Gastroesophageal sphincter (tissue), 4 donors: ENCODE measurements around the gene DENND5B. TPM values are rescaled to one million over a fixed set of nuclear protein-coding genes. Genes with fewer than 3 reads are reported as not detected.
"Not testable (repeated sequence)": the region's sequence is repeated elsewhere in the genome, so short reads cannot be mapped to it uniquely, and the experiment has no call there.

ENCODE experiments used
- ATAC-seq: fragments of 150-250 bp; one replicate; pipeline ENCODE4 v1.9.1; 2016; ENCODE audit warnings: mild to moderate bottlenecking, moderate library complexity
- H3K27ac ChIP-seq, 4 donors: fragments of 200-600 bp; sonication (generic) in 3 of 4; 1 replicate in 3 of 4; 2 replicates in 1 of 4; pipeline ENCODE4 v1.5.1; 2016 to 2019
- H3K27me3 ChIP-seq: fragments of 200-600 bp; sonication (generic); one replicate; pipeline ENCODE4 v1.5.1; 2019
- H3K36me3 ChIP-seq, 2 donors: fragments of 200-600 bp; sonication (generic); one replicate each; pipeline ENCODE4 v1.5.1; 2019; ENCODE audit warnings: control low read depth in 1 of 2
- H3K4me1 ChIP-seq, 3 donors: fragments of 200-600 bp; sonication (generic); 1 replicate in 2 of 3; 2 replicates in 1 of 3; pipeline ENCODE4 v1.5.1; 2016 to 2019; ENCODE audit warnings: control low read depth in 2 of 3
- H3K4me3 ChIP-seq, 2 donors: fragments of 200-600 bp; sonication (generic); one replicate each; pipeline ENCODE4 v1.5.1; 2019; ENCODE audit warnings: mild to moderate bottlenecking in 1 of 2, moderate library complexity in 1 of 2
- H3K9me3 ChIP-seq, 3 donors: fragments of 200-600 bp; sonication (generic); one replicate each; pipeline ENCODE4 v1.5.1; 2017 to 2019; ENCODE audit warnings: control low read depth in 2 of 3
- EP300 ChIP-seq: sonication (generic); formaldehyde crosslinking; IDR thresholded peaks from one replicate; pipeline ENCODE4 v1.6.1; 2017; ENCODE audit warnings: antibody characterized with exemption, mild to moderate bottlenecking
- POLR2A ChIP-seq, 2 donors: fragments of 450-650 bp; IDR thresholded peaks; one replicate each; pipeline ENCODE4 v1.6.1; 2017; ENCODE audit warnings: antibody characterized with exemption in 2 of 2, mild to moderate bottlenecking in 2 of 2, moderate library complexity in 1 of 2
- POLR2AphosphoS5 ChIP-seq: sonication (generic); formaldehyde crosslinking; IDR thresholded peaks from one replicate; pipeline ENCODE4 v1.6.1; 2017; ENCODE audit warnings: antibody characterized with exemption
- WGBS, 2 donors: methylation state at CpG; one replicate each; pipeline ENCODE4 v1.1.5; 2018; ENCODE audit warnings: low coverage in 1 of 2; 5-methylcytosine and 5-hydroxymethylcytosine counted together
- total RNA-seq, 4 donors: library from RNA; depleted of rRNA; stranded (reverse); fragments of >200 nt; gene quantifications; one replicate each; pipeline ENCODE4 v1.1.0, GENCODE V29; 2016
- TF ChIP-seq, protein P1 (sequence below), 4 experiments: fragments of 200-600 bp in 2 of 4; fragments of 450-650 bp in 2 of 4; sonication (generic) in 1 of 4; IDR thresholded peaks; one replicate each; pipeline ENCODE4 v1.5.1; 2017 to 2019; ENCODE audit warnings: antibody characterized with exemption in 4 of 4, mild to moderate bottlenecking in 2 of 4, moderate library complexity in 2 of 4

DENND5B gene
- total RNA-seq, 4 donors from 2014 or later: 14.7 to 40.8 (median 17.7) TPM

GRCh38 chr12:31407562-31407961 lies 183.4 kb downstream of the DENND5B start:
- no peak for ATAC-seq
- no peaks in the 10 kb centered on the region for H3K9me3 ChIP-seq
- H3K4me1 ChIP-seq: no peaks in the 10 kb centered on the region
- 69 to 88% methylated on average over 1 of the region's 1 CpG for WGBS, 2 donors
- TF ChIP-seq, protein P1, sequence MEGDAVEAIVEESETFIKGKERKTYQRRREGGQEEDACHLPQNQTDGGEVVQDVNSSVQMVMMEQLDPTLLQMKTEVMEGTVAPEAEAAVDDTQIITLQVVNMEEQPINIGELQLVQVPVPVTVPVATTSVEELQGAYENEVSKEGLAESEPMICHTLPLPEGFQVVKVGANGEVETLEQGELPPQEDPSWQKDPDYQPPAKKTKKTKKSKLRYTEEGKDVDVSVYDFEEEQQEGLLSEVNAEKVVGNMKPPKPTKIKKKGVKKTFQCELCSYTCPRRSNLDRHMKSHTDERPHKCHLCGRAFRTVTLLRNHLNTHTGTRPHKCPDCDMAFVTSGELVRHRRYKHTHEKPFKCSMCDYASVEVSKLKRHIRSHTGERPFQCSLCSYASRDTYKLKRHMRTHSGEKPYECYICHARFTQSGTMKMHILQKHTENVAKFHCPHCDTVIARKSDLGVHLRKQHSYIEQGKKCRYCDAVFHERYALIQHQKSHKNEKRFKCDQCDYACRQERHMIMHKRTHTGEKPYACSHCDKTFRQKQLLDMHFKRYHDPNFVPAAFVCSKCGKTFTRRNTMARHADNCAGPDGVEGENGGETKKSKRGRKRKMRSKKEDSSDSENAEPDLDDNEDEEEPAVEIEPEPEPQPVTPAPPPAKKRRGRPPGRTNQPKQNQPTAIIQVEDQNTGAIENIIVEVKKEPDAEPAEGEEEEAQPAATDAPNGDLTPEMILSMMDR (IDR thresholded peaks at IDR 0.05): no peak
- no peak for TF ChIP-seq POLR2AphosphoS5
- TF ChIP-seq EP300: no peak
- no peak overlapping the region for H3K4me3 ChIP-seq
- H3K36me3 ChIP-seq: peaks cover 0 to 24% of the 10 kb centered on the region in 2 donors
- no peak overlapping the region for H3K27ac ChIP-seq
- H3K27me3 ChIP-seq: no peaks in the 10 kb centered on the region

DNA sequence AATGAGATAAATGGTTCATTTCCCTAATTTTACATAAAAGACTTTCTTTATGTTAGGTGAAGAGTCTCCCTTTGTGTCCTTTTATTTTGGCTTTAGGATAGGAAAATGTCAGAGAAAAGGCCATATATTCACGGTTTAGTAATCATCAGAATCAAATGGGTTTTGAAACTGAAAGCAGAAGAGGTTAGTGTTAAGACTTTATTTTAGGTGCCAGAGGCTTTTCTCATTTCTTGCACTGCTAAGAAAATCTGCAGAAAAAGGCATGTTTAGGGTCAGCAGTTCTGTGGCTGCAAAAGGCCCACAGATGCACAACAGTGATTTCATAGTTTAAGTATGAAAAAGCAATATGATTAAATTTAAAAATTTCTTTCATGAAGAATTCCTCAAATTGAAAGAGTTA lies 184.6 kb downstream of the DENND5B start:
- WGBS, 2 donors: 63 to 71% methylated on average over 1 of the region's 1 CpG
- H3K27ac ChIP-seq: no peak overlapping the region
- H3K36me3 ChIP-seq: peaks cover 0 to 27% of the 10 kb centered on the region in 2 donors
- no peaks in the 10 kb centered on the region for H3K4me1 ChIP-seq
- no peak for TF ChIP-seq POLR2A (IDR thresholded peaks at IDR 0.05)
- TF ChIP-seq, protein P1 (IDR thresholded peaks at IDR 0.05): no peak
- TF ChIP-seq EP300: no peak
- no peak for TF ChIP-seq POLR2AphosphoS5
- no peaks in the 10 kb centered on the region for H3K9me3 ChIP-seq
- H3K4me3 ChIP-seq: no peak overlapping the region
- no peak for ATAC-seq
- no peaks in the 10 kb centered on the region for H3K27me3 ChIP-seq

GRCh38 chr12:31405021-31405420 lies 185.9 kb downstream of the DENND5B start:
- H3K4me1 ChIP-seq: no peaks in the 10 kb centered on the region
- 94 to 96% methylated on average over 5 to 6 of the region's 8 CpGs for WGBS, 2 donors
- H3K36me3 ChIP-seq: peaks cover 0 to 40% of the 10 kb centered on the region in 2 donors
- H3K9me3 ChIP-seq: no peaks in the 10 kb centered on the region
- TF ChIP-seq, protein P1 (IDR thresholded peaks at IDR 0.05): no peak
- no peak for TF ChIP-seq EP300
- no peak for TF ChIP-seq POLR2AphosphoS5
- no peak for TF ChIP-seq POLR2A (IDR thresholded peaks at IDR 0.05)
- H3K27ac ChIP-seq: no peak overlapping the region
- H3K27me3 ChIP-seq: no peaks in the 10 kb centered on the region
- no peak overlapping the region for H3K4me3 ChIP-seq
- ATAC-seq: no peak

DNA sequence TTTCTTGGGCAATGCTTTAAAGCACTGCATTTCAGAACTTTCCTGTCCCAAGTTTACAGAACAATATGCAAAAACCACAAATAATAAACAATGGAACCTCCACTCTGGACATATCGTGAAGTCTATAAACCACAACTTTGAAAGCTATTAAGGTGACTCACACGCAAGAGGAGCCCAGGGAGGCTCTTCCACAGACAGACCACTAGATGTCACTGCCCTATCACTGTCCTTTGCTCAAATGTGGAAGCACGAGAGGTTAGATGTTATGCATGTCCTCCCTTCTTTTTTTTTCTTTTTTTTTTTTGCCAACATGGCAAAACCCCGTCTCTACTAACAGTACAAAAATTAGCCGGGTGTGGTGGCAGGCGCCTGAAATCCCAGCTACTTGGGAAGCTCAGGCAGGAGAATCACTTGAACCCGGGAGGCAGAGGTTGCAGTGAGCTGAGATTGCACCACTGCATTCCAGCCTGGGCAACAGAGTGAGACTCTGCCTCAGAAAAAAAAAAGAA lies 187.8 kb downstream of the DENND5B start:
- H3K27me3 ChIP-seq, H3K4me1 ChIP-seq, H3K27ac ChIP-seq, H3K4me3 ChIP-seq, H3K9me3 ChIP-seq: not testable (repeated sequence)
- H3K36me3 ChIP-seq: peaks cover 0 to 48% of the 10 kb centered on the region in 2 donors
- WGBS, 2 donors: 0 to 14% methylated on average over 3 to 6 of the region's 7 CpGs
- TF ChIP-seq, protein P1 (IDR thresholded peaks at IDR 0.05): peak; percentile 72 to 90 (median 86)
- peak; percentile 53 for TF ChIP-seq POLR2AphosphoS5
- peak; percentile 93 for ATAC-seq

- Histone ChIP-seq H3K36me3 (peaks cover 0 to 86% of the 10 kb centered on the region in 2 donors), H3K9me3 (no peaks in the 10 kb centered on the region), H3K27ac (no peak overlapping the region), H3K4me3 (no peak overlapping the region), H3K4me1 (no peaks in the 10 kb centered on the region), H3K27me3 (no peaks in the 10 kb centered on the region)
- TF ChIP-seq, protein P1 (IDR thresholded peaks at IDR 0.05): no peak
- TF ChIP-seq POLR2AphosphoS5: no peak
- TF ChIP-seq EP300: no peak
- no peak for TF ChIP-seq POLR2A (IDR thresholded peaks at IDR 0.05)
- ATAC-seq: no peak
- 74 to 91% methylated on average over 2 to 4 of the region's 5 CpGs for WGBS, 2 donors
These were observed 197.9 kb downstream of the DENND5B start for GRCh38 chr12:31393004-31393550.
